Stimulated activated CD4-positive, alpha-beta T cell treated with anti-CD3 and anti-CD28 coated beads, TNF-alpha, amount 100 ng/mL, for 24 hours (primary cell): ENCODE results near the gene HDAC4.

Experiments
- DNase-seq, 3 experiments: peaks; one replicate each; pipeline ENCODE4 v3.0.0-alpha.2; 2020; ENCODE audit warnings: low read depth in 3 of 3

The HDAC4 gene

GRCh38 chr2:239222706-239223309, 178.0 kb downstream of the HDAC4 start:
- no peak for DNase-seq

GRCh38 chr2:239222312-239222660, 178.5 kb downstream of the HDAC4 start:
- DNase-seq = no peak

- DNase-seq = no peak
Measured at GRCh38 chr2:239220981-239221396, 179.8 kb downstream of the HDAC4 start.

- DNase-seq = no peak
Measured at GRCh38 chr2:239220341-239220740, 180.5 kb downstream of the HDAC4 start.

- DNase-seq = peak in 2 of 3 experiments; percentile 13 to 28
Measured at GRCh38 chr2:239216614-239217273, 184.1 kb downstream of the HDAC4 start.

- no peak for DNase-seq
Measured at GRCh38 chr2:239215988-239216613, 184.7 kb downstream of the HDAC4 start.

GRCh38 chr2:239215136-239215925, 185.5 kb downstream of the HDAC4 start:
- no peak for DNase-seq

GRCh38 chr2:239214725-239215124, 186.1 kb downstream of the HDAC4 start:
- no peak for DNase-seq

GRCh38 chr2:239213643-239214101, 187.1 kb downstream of the HDAC4 start:
- DNase-seq = no peak

GRCh38 chr2:239212929-239213642, 187.7 kb downstream of the HDAC4 start:
- no peak for DNase-seq

- no peak for DNase-seq
Measured at GRCh38 chr2:239212121-239212928, 188.5 kb downstream of the HDAC4 start.

- DNase-seq = no peak
Measured at GRCh38 chr2:239211396-239212094, 189.3 kb downstream of the HDAC4 start.

GRCh38 chr2:239209783-239210182, 191.0 kb downstream of the HDAC4 start:
- no peak for DNase-seq

GRCh38 chr2:239208465-239209180, 192.2 kb downstream of the HDAC4 start:
- no peak for DNase-seq

GRCh38 chr2:239206851-239207250, 194.0 kb downstream of the HDAC4 start:
- DNase-seq = no peak

- DNase-seq = no peak
Measured at GRCh38 chr2:239206042-239206441, 194.8 kb downstream of the HDAC4 start.

- DNase-seq = no peak
Measured at GRCh38 chr2:239204876-239205468, 195.8 kb downstream of the HDAC4 start.

- no peak for DNase-seq
Measured at GRCh38 chr2:239204136-239204875, 196.5 kb downstream of the HDAC4 start.
